IMR-90 (cell line): ENCODE data around the gene HGFAC. TPM values are rescaled to one million over a fixed set of nuclear protein-coding genes. Genes with fewer than 3 reads are reported as not detected.

Source experiments
- ATAC-seq: fragments of 200-7000 bp; cut with Tn5 transposase; 2 replicates; pipeline ENCODE4 v1.9.1; 2020; ENCODE audit warnings: low read depth, mild to moderate bottlenecking, moderate library complexity
- BruUV-seq: library from RNA; stranded (reverse); fragments of 400-500 nt; replicated peaks from 2 replicates; lab custom pipeline; 2021; lab: Mats Ljungman, UMichigan
- CTCF ChIA-PET: fragments of 300-600 bp; formaldehyde crosslinking; extraction: SDS; loops from one replicate; lab custom pipeline; 2021; ENCODE audit warnings: antibody characterized with exemption; lab: Yijun Ruan, JAX
- POLR2A ChIA-PET: fragments of 300-600 bp; sonication (Branson Sonifier 250); formaldehyde crosslinking; loops from one replicate; lab custom pipeline; 2022; ENCODE audit warnings: antibody characterized with exemption; ENCODE audit not compliant: unreplicated experiment; lab: Charles Lee
- DNase-seq: peaks from one replicate; pipeline ENCODE4 v3.0.0; 2013
- H2AFZ ChIP-seq: replicated peaks from 2 replicates; pipeline ENCODE3; 2013; ENCODE audit warnings: low read length, mild to moderate bottlenecking; ENCODE audit not compliant: poor library complexity
- H2AK5ac ChIP-seq: 2 replicates; pipeline ENCODE4 v1.6.1; 2013; ENCODE audit warnings: low read depth, low read length, inconsistent platforms
- H2AK9ac ChIP-seq: replicated peaks from 2 replicates; pipeline ENCODE3; 2013; ENCODE audit warnings: mild to moderate bottlenecking, low read depth, low read length, moderate library complexity; ENCODE audit not compliant: poor library complexity
- H2BK120ac ChIP-seq: 2 replicates; pipeline ENCODE4 v1.6.1; 2013; ENCODE audit warnings: low read depth, low read length, inconsistent platforms
- H2BK15ac ChIP-seq: 3 replicates; pipeline ENCODE4 v1.6.1; 2013; ENCODE audit warnings: low read depth, low read length, inconsistent platforms
- H2BK20ac ChIP-seq: 2 replicates; pipeline ENCODE4 v1.6.1; 2013; ENCODE audit warnings: low read depth, mild to moderate bottlenecking, inconsistent platforms, low read length, moderate library complexity
- H2BK5ac ChIP-seq: 2 replicates; pipeline ENCODE4 v1.6.1; 2013; ENCODE audit warnings: mild to moderate bottlenecking, low read depth, low read length, inconsistent platforms; ENCODE audit not compliant: poor library complexity, severe bottlenecking
- H3K14ac ChIP-seq: replicated peaks from 2 replicates; pipeline ENCODE4 v1.6.1; 2013; ENCODE audit warnings: low read depth, low read length, inconsistent platforms
- H3K18ac ChIP-seq: 2 replicates; pipeline ENCODE4 v1.6.1; 2013; ENCODE audit warnings: low read depth, low read length, control low read depth
- H3K23ac ChIP-seq: 2 replicates; pipeline ENCODE4 v1.6.1; 2013; ENCODE audit warnings: low read depth, low read length, inconsistent platforms
- H3K27ac ChIP-seq: 2 replicates; pipeline ENCODE4 v1.5.1; 2013; ENCODE audit warnings: mild to moderate bottlenecking, control low read depth, low read length; ENCODE audit not compliant: insufficient read depth
- H3K27me3 ChIP-seq: 2 replicates; pipeline ENCODE4 v1.6.1; 2013; ENCODE audit warnings: low read length; ENCODE audit not compliant: control insufficient read depth, insufficient read depth
- H3K36me3 ChIP-seq: 2 replicates; pipeline ENCODE4 v1.6.1; 2013; ENCODE audit warnings: low read length, mixed read lengths; ENCODE audit not compliant: control insufficient read depth, insufficient read depth
- H3K4ac ChIP-seq: 2 replicates; pipeline ENCODE4 v1.6.1; 2013; ENCODE audit warnings: low read depth, low read length, inconsistent platforms
- H3K4me1 ChIP-seq: 2 replicates; pipeline ENCODE4 v1.6.1; 2013; ENCODE audit warnings: low read length, mixed read lengths; ENCODE audit not compliant: control insufficient read depth, insufficient read depth
- H3K4me2 ChIP-seq: 2 replicates; pipeline ENCODE4 v1.6.1; 2013; ENCODE audit warnings: low read depth, mild to moderate bottlenecking, control low read depth, low read length, moderate library complexity
- H3K4me3 ChIP-seq: 2 replicates; pipeline ENCODE4 v1.5.1; 2013; ENCODE audit warnings: low read depth, mild to moderate bottlenecking, control low read depth, low read length, moderate library complexity; ENCODE audit not compliant: insufficient read depth
- H3K56ac ChIP-seq: 2 replicates; pipeline ENCODE4 v1.6.1; 2013; ENCODE audit warnings: low read length, inconsistent platforms; ENCODE audit not compliant: insufficient read depth; ENCODE audit errors: extremely low read depth
- H3K79me1 ChIP-seq, 2 experiments: 2 replicates each; pipeline ENCODE4 v1.6.1; 2013; ENCODE audit warnings: low read length in 2 of 2, inconsistent platforms in 1 of 2, low read depth in 1 of 2
- H3K9ac ChIP-seq: 2 replicates; pipeline ENCODE4 v1.6.1; 2013; ENCODE audit warnings: low read depth, low read length, control low read depth
- H3K9me1 ChIP-seq: 2 replicates; pipeline ENCODE4 v1.6.1; 2013; ENCODE audit warnings: low read length, inconsistent platforms; ENCODE audit not compliant: insufficient read depth
- H3K9me3 ChIP-seq: 2 replicates; pipeline ENCODE4 v1.6.1; 2013; ENCODE audit warnings: low read length; ENCODE audit not compliant: control insufficient read depth, insufficient read depth
- H4K20me1 ChIP-seq: 2 replicates; pipeline ENCODE4 v1.6.1; 2013; ENCODE audit warnings: low read length, inconsistent platforms; ENCODE audit not compliant: insufficient read depth
- H4K5ac ChIP-seq: 2 replicates; pipeline ENCODE4 v1.6.1; 2013; ENCODE audit warnings: mild to moderate bottlenecking, low read depth, low read length, control low read depth
- H4K8ac ChIP-seq, 2 experiments: 2 replicates each; pipeline ENCODE4 v1.6.1; 2013; ENCODE audit warnings: low read depth in 2 of 2, low read length in 2 of 2, control low read depth in 1 of 2, inconsistent platforms in 1 of 2
- H4K91ac ChIP-seq: 2 replicates; pipeline ENCODE4 v1.6.1; 2013; ENCODE audit warnings: low read depth, low read length, inconsistent platforms; ENCODE audit not compliant: insufficient read depth
- FOS ChIP-seq: fragments of 150-350 bp; IDR thresholded peaks from 2 replicates; pipeline ENCODE4 v1.6.1; 2016; ENCODE audit warnings: low read depth, low read length
- MAFK ChIP-seq: IDR thresholded peaks from 2 replicates; pipeline ENCODE4 v1.6.1; 2012; ENCODE audit warnings: low read depth, low read length, improper control_type of control experiment
- MXI1 ChIP-seq: IDR thresholded peaks from 2 replicates; pipeline ENCODE4 v1.6.1; 2012; ENCODE audit warnings: low read depth, mild to moderate bottlenecking, low read length, moderate library complexity, borderline replicate concordance
- NFE2L2 ChIP-seq: fragments of 150-350 bp; IDR thresholded peaks from 2 replicates; pipeline ENCODE4 v1.6.1; 2016; ENCODE audit warnings: low read depth, mild to moderate bottlenecking, low read length
- RCOR1 ChIP-seq: IDR thresholded peaks from 2 replicates; pipeline ENCODE4 v1.6.1; 2012; ENCODE audit warnings: mild to moderate bottlenecking, low read length, improper control_type of control experiment; ENCODE audit not compliant: insufficient replicate concordance
- WGBS, 2 experiments: methylation state at CpG; one replicate each; pipeline versions ENCODE4 v1.1.5 to v1.1.7; 2013; ENCODE audit warnings: missing lambda C conversion rate in 2 of 2; ENCODE audit not compliant: insufficient read length in 1 of 2; ENCODE audit errors: extremely low coverage in 2 of 2; 5-methylcytosine and 5-hydroxymethylcytosine counted together
- dilution Hi-C: fragments of 300-500 bp; cut with HindIII; formaldehyde crosslinking; loops from one replicate; pipeline ENCODE4 v1.14.3; 2018; ENCODE audit warnings: low sequenced_read_pairs; ENCODE audit not compliant: unreplicated experiment
- in situ Hi-C: fragments of 300-500 bp; cut with MboI; formaldehyde crosslinking; loops from 3 replicates; pipeline ENCODE4 v1.14.3; 2019; ENCODE audit warnings: low sequenced_read_pairs, inconsistent platforms, mixed read lengths
- intact Hi-C: fragments of 100-400 bp; cut with micrococcal nuclease; formaldehyde crosslinking; loops from 2 replicates; pipeline ENCODE4 v1.10.0; 2022
- polyA plus RNA-seq, 3 experiments: library from polyadenylated mRNA; depleted of rRNA; stranded (reverse); fragments of >200 nt; gene quantifications; 2 replicates each; pipeline ENCODE4 v1.2.3, GENCODE V29; 2012; ENCODE audit warnings: low replicate concordance in 1 of 3
- total RNA-seq: library from RNA; depleted of rRNA; stranded (reverse); fragments of >200 nt; gene quantifications from 2 replicates; pipeline ENCODE4 v1.2.3, GENCODE V29; 2012

The HGFAC gene
- total and polyA plus RNA-seq, 2 of the 4 experiments (the other 2 are of a cell fraction) = 0.05 TPM; not detected in 1

DNA sequence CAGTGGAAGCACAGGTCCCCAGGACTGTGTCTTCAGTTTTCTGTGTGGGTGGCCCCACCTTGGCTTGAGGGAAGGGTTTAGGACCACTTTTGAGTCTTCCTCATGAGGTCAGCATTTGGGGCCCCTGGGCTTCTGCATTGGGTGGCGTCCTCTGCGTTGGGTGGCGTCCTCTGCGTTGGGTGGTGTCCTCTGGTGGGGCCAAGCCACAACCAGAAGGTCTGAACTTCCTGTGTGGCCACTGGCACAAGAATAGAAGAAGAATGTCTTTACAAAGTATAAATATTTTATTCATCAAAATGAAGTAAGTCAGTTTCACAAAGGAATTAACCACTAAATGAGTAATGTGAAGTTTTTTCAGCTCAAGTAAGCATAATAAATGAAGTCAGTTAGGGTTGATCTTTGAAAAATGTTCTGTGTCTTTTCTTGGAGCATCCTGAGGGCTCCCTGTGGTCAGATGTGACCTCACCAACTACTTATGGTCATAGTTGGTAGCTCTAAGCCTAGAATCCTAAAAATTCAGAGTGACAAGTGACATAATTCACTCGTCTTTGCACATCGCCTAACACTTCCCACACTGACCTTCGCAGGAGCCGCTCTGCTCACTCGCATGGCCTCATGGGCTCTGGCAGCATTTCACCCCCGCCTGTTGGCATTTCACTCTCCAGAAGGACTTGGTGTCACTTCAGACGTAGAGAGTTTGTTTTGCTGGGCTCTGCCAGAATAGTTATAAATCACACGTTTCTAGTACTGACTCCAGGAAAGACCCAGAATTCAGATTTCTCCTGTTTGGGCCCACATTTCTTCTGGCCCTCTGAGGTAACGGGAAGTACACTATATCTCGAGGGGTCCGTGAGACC lies 39.0 kb upstream of the HGFAC start:
- Histone ChIP-seq H3K14ac (no peak overlapping the region), H3K4me2 (peak overlapping the region; percentile 26; the same call in 1 of the 2 replicates), H3K18ac (peak overlapping the region; percentile 35; the same call in 1 of the 2 replicates), H3K4ac (peak overlapping the region; percentile 78), H2BK20ac (no peak overlapping the region), H3K36me3 (no peaks in the 10 kb centered on the region; the same call in 1 of the 2 replicates), H3K9me3 (peaks cover 7% of the 10 kb centered on the region), H4K5ac (no peak overlapping the region), H4K8ac (0 out of 4 replicates have a peak overlapping the region, but pooled peaks of 1 of the 2 experiments have one; percentile 27), H2BK15ac (peak overlapping the region; percentile 81; the same call in 2 of the 3 replicates), H2BK120ac (peak overlapping the region; percentile 1; the same call in 1 of the 2 replicates), H3K56ac (no peak overlapping the region), H3K4me1 (peaks cover 6% of the 10 kb centered on the region), H3K9ac (no peak overlapping the region), H2AFZ (no peak overlapping the region), H4K20me1 (peaks cover 14% of the 10 kb centered on the region; the same call in 1 of the 2 replicates), H2AK5ac (peak overlapping the region; percentile 76; the same call in 1 of the 2 replicates), H3K27ac (no peak overlapping the region), H3K27me3 (no peaks in the 10 kb centered on the region), H3K9me1 (peaks cover 16% of the 10 kb centered on the region), H2AK9ac (no peak overlapping the region), H2BK5ac (no peak overlapping the region), H3K79me1 (peaks cover 0 to 14% of the 10 kb centered on the region in 2 experiments; a peak in 2 of 4 replicates), H4K91ac (no peak overlapping the region; the same call in 1 of the 2 replicates), H3K23ac (no peak overlapping the region; the same call in 1 of the 2 replicates), H3K4me3 (no peak overlapping the region)
- BruUV-seq = no TSS peak
- ChIA-PET POLR2A (interaction anchor here (0.7 kb wide), 1 partner anchor 52 kb away, joined by 3 read pairs; no protein-coding TSS in a partner anchor), CTCF (no interaction called here)
- peak; percentile 75 for ATAC-seq
- in situ Hi-C loops = no loop called here
- no peak for TF ChIP-seq MAFK
- no peak for TF ChIP-seq RCOR1
- no peak for TF ChIP-seq NFE2L2
- no peak for TF ChIP-seq FOS
- TF ChIP-seq MXI1 = no peak
- dilution Hi-C loops = no loop called here
- intact Hi-C loops = no loop called here
- WGBS, 2 experiments = 100% methylated on average over 2 of the region's 15 CpGs; no CpG with 5 or more reads in 1 of the 2 experiments
- DNase-seq = peak; percentile 36
